ENCODE measurements around the gene PLXNC1. TPM values are rescaled to one million over a fixed set of nuclear protein-coding genes. Genes with fewer than 3 reads are reported as not detected.

The PLXNC1 gene
- total and polyA plus RNA-seq, 9 of the 15 experiments (the other 6 are each of a cell fraction or from before 2014, with no cell fraction given), result 0.08 to 0.87 (median 0.28) TPM

- TF ChIP-seq, protein P1, sequence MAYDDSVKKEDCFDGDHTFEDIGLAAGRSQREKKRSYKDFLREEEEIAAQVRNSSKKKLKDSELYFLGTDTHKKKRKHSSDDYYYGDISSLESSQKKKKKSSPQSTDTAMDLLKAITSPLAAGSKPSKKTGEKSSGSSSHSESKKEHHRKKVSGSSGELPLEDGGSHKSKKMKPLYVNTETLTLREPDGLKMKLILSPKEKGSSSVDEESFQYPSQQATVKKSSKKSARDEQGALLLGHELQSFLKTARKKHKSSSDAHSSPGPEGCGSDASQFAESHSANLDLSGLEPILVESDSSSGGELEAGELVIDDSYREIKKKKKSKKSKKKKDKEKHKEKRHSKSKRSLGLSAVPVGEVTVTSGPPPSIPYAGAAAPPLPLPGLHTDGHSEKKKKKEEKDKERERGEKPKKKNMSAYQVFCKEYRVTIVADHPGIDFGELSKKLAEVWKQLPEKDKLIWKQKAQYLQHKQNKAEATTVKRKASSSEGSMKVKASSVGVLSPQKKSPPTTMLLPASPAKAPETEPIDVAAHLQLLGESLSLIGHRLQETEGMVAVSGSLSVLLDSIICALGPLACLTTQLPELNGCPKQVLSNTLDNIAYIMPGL (CRISPR knock-in tag; IDR thresholded peaks at IDR 0.05), result no peak
- no peak for TF ChIP-seq ZMIZ1 (IDR thresholded peaks at IDR 0.05; ENCODE audit: low read depth in 2 of 2, low read length in 2 of 2)
- TF ChIP-seq TCF3 (CRISPR knock-in tag; IDR thresholded peaks at IDR 0.05), result peak; percentile 23; the same call in 1 of the 2 replicates
- TF ChIP-seq MAZ (CRISPR knock-in tag; conservative IDR thresholded peaks at IDR 0.05 in 1 of 2, IDR thresholded peaks at IDR 0.05 in 1 of 2), result peak; percentile 57 to 81
- no peak for TF ChIP-seq ZNF586 (CRISPR knock-in tag; conservative IDR thresholded peaks at IDR 0.05)
- TF ChIP-seq RCOR1 (IDR thresholded peaks at IDR 0.05; ENCODE audit: borderline replicate concordance in 1 of 2, low read depth in 2 of 2, low read length in 2 of 2), result 0 out of 4 replicates have a peak, but pooled peaks of 1 of the 2 experiments have one; percentile 10
- no peak for TF ChIP-seq DDX20 (tag; IDR thresholded peaks at IDR 0.05; ENCODE audit: low read depth)
- TF ChIP-seq PTTG1 (tag; IDR thresholded peaks at IDR 0.05; ENCODE audit: low read depth), result no peak
- TF ChIP-seq RBM15 (IDR thresholded peaks at IDR 0.05; ENCODE audit: insufficient read depth, low read length), result no peak
- no peak for TF ChIP-seq PRPF4 (IDR thresholded peaks at IDR 0.05; ENCODE audit: insufficient read depth, low read depth, low read length, poor library complexity, severe bottlenecking)
- TF ChIP-seq SRSF1 (IDR thresholded peaks at IDR 0.05; ENCODE audit: low read depth, low read length), result no peak
- TF ChIP-seq, protein P2, sequence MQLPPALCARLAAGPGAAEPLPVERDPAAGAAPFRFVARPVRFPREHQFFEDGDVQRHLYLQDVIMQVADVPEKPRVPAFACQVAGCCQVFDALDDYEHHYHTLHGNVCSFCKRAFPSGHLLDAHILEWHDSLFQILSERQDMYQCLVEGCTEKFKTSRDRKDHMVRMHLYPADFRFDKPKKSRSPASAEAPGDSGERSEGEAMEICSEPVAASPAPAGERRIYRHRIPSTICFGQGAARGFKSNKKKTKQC (CRISPR knock-in tag; IDR thresholded peaks at IDR 0.05), result peak; percentile 20; the same call in 1 of the 2 replicates
- peak; percentile 47 for TF ChIP-seq CCNT2 (IDR thresholded peaks at IDR 0.05; ENCODE audit: borderline replicate concordance, extremely low read depth, insufficient read length, low read depth, low read length)
- peak; percentile 57 for TF ChIP-seq CTCFL (IDR thresholded peaks at IDR 0.05; ENCODE audit: borderline replicate concordance, insufficient read depth, low read depth, low read length, poor library complexity, severe bottlenecking)
- no peak for TF ChIP-seq KAT2B (IDR thresholded peaks at IDR 0.05; ENCODE audit: low read depth, low read length)
- TF ChIP-seq ZNF174 (CRISPR knock-in tag; IDR thresholded peaks at IDR 0.05), result no peak
- TF ChIP-seq TBL1XR1 (IDR thresholded peaks at IDR 0.05; ENCODE audit: low read length in 2 of 2), result no peak
- no peak for TF ChIP-seq TRIM24 (IDR thresholded peaks at IDR 0.05)
Observed at GRCh38 chr12:94100990-94101737, 47.2 kb upstream of the PLXNC1 start (continued).

All from K562 (cell line).